Calu3 (cell line): ENCODE results near the gene KLHDC10. TPM values are rescaled to one million over a fixed set of nuclear protein-coding genes. Genes with fewer than 3 reads are reported as not detected.

Source experiments
- BruUV-seq: library from RNA; stranded (reverse); fragments of 400-500 nt; replicated peaks from 2 replicates; lab custom pipeline; 2021; lab: Mats Ljungman, UMichigan
- CTCF ChIA-PET: fragments of 300-600 bp; sonication (Branson Sonifier 250); formaldehyde crosslinking; loops from one replicate; lab custom pipeline; 2022; ENCODE audit warnings: antibody characterized with exemption; lab: Charles Lee
- DNase-seq: peaks from one replicate; pipeline ENCODE4 v3.0.0; 2022
- H3K27ac Mint-ChIP-seq: one replicate; pipeline ENCODE4 v1.8.0; 2022; ENCODE audit warnings: mixed read lengths; ENCODE audit not compliant: unreplicated experiment
- H3K27me3 Mint-ChIP-seq: one replicate; pipeline ENCODE4 v1.8.0; 2022; ENCODE audit warnings: mixed read lengths; ENCODE audit not compliant: unreplicated experiment
- H3K36me3 Mint-ChIP-seq: one replicate; pipeline ENCODE4 v1.8.0; 2022; ENCODE audit warnings: mild to moderate bottlenecking, moderate library complexity, mixed read lengths; ENCODE audit not compliant: insufficient read depth, unreplicated experiment
- H3K4me1 Mint-ChIP-seq: one replicate; pipeline ENCODE4 v1.8.0; 2022; ENCODE audit warnings: mild to moderate bottlenecking, low read depth, mixed read lengths; ENCODE audit not compliant: unreplicated experiment
- H3K4me3 Mint-ChIP-seq: one replicate; pipeline ENCODE4 v1.8.0; 2022; ENCODE audit warnings: mild to moderate bottlenecking, low read depth, moderate library complexity, mixed read lengths; ENCODE audit not compliant: unreplicated experiment
- H3K9me3 Mint-ChIP-seq: one replicate; pipeline ENCODE4 v1.8.0; 2022; ENCODE audit warnings: low read depth, mixed read lengths; ENCODE audit not compliant: unreplicated experiment
- CTCF ChIP-seq: fragments of 200-600 bp; IDR thresholded peaks from one replicate; pipeline ENCODE4 v1.8.0; 2022; ENCODE audit warnings: antibody characterized with exemption; ENCODE audit not compliant: unreplicated experiment
- intact Hi-C: fragments of 100-400 bp; cut with micrococcal nuclease; formaldehyde crosslinking; loops from one replicate; pipeline ENCODE4 v1.10.0; 2022; ENCODE audit not compliant: unreplicated experiment
- total RNA-seq: library from RNA; stranded (reverse); gene quantifications from 2 replicates; pipeline ENCODE4 v1.2.3, GENCODE V29; 2022

Gene KLHDC10
- total RNA-seq, 1 experiment from 2014 or later, result 35.3 TPM

- Mint-ChIP-seq H3K4me1 (no peaks in the 10 kb centered on the region), H3K27ac (no peak overlapping the region), H3K9me3 (no peaks in the 10 kb centered on the region), H3K36me3 (peaks cover 33% of the 10 kb centered on the region), H3K4me3 (no peak overlapping the region), H3K27me3 (no peaks in the 10 kb centered on the region)
- CTCF ChIA-PET, result no interaction called here
- intact Hi-C loops, result no loop called here
- TF ChIP-seq CTCF, result no peak
- BruUV-seq, result no TSS peak
- no peak for DNase-seq
These were observed 45.9 kb upstream of the KLHDC10 start for GRCh38 chr7:130024390-130024789.

- CTCF ChIA-PET, result no interaction called here
- Mint-ChIP-seq H3K4me3 (no peak overlapping the region), H3K4me1 (no peaks in the 10 kb centered on the region), H3K9me3 (no peaks in the 10 kb centered on the region), H3K27me3 (no peaks in the 10 kb centered on the region), H3K36me3 (peaks cover 21% of the 10 kb centered on the region), H3K27ac (no peak overlapping the region)
- no peak for TF ChIP-seq CTCF
- no peak for DNase-seq
- BruUV-seq, result no TSS peak
- intact Hi-C loops, result no loop called here
These were observed 37.6 kb upstream of the KLHDC10 start for GRCh38 chr7:130032698-130033097.

- CTCF ChIA-PET, result no interaction called here
- H3K36me3 Mint-ChIP-seq, result peaks cover 21% of the 10 kb centered on the region
- no peaks in the 10 kb centered on the region for H3K27me3 Mint-ChIP-seq
- BruUV-seq, result no TSS peak
- H3K4me1 Mint-ChIP-seq, result no peaks in the 10 kb centered on the region
- TF ChIP-seq CTCF, result no peak
- H3K4me3 Mint-ChIP-seq, result no peak overlapping the region
- H3K9me3 Mint-ChIP-seq, result no peaks in the 10 kb centered on the region
- intact Hi-C loops, result no loop called here
- H3K27ac Mint-ChIP-seq, result no peak overlapping the region
- DNase-seq, result no peak
These were observed 32.6 kb upstream of the KLHDC10 start for GRCh38 chr7:130037703-130038102.

- Mint-ChIP-seq H3K9me3 (no peaks in the 10 kb centered on the region), H3K4me3 (no peak overlapping the region), H3K27me3 (no peaks in the 10 kb centered on the region), H3K27ac (no peak overlapping the region), H3K4me1 (no peaks in the 10 kb centered on the region), H3K36me3 (peaks cover 20% of the 10 kb centered on the region)
- intact Hi-C loops, result no loop called here
- no TSS peak for BruUV-seq
- CTCF ChIA-PET, result no interaction called here
- no peak for DNase-seq
- no peak for TF ChIP-seq CTCF
These were observed 29.8 kb upstream of the KLHDC10 start for GRCh38 chr7:130040576-130040975.
